Measurements from ENCODE around the gene KRTAP4-11.

DNA sequence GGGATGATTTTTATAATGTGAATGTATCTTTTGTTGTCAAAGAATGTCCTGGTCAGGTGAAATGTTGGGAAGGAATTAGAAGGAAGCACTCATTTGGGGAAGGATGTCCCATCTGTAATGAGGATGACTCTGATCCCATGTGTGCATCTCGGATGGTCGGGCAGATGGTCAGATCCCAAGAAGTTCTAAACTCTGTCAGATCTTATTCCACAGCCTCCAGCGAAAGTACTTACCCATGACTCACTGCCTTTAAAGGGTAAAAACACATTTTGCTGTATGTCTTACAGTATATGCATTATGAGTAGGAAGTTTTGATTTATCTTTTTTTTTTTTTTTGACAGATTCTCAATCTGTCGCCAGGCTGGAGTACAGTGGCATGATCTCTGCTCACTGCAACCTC lies 548 bp upstream of the KRTAP4-11 start:
- TF ChIP-seq EZH2 (IDR thresholded peaks at IDR 0.05; ENCODE audit: borderline replicate concordance), result no peak
- TF ChIP-seq, protein P1, sequence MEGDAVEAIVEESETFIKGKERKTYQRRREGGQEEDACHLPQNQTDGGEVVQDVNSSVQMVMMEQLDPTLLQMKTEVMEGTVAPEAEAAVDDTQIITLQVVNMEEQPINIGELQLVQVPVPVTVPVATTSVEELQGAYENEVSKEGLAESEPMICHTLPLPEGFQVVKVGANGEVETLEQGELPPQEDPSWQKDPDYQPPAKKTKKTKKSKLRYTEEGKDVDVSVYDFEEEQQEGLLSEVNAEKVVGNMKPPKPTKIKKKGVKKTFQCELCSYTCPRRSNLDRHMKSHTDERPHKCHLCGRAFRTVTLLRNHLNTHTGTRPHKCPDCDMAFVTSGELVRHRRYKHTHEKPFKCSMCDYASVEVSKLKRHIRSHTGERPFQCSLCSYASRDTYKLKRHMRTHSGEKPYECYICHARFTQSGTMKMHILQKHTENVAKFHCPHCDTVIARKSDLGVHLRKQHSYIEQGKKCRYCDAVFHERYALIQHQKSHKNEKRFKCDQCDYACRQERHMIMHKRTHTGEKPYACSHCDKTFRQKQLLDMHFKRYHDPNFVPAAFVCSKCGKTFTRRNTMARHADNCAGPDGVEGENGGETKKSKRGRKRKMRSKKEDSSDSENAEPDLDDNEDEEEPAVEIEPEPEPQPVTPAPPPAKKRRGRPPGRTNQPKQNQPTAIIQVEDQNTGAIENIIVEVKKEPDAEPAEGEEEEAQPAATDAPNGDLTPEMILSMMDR (IDR thresholded peaks at IDR 0.05; ENCODE audit: poor library complexity), result no peak

Measured in hepatocyte (in vitro differentiated cells).